Heart left ventricle (tissue), 16 donors: ENCODE measurements around the gene ETHE1. TPM values are rescaled to one million over a fixed set of nuclear protein-coding genes. Genes with fewer than 3 reads are reported as not detected.

Experiments
- ATAC-seq, 4 donors: fragments of 200-7000 bp; cut with Tn5 transposase; one replicate each; pipeline ENCODE4 v1.9.1; 2020 to 2022; ENCODE audit warnings: moderate library complexity in 4 of 4, mild to moderate bottlenecking in 3 of 4, moderate number of reproducible peaks in 1 of 4
- DNase-seq, 5 donors: peaks; one replicate each; pipeline ENCODE4 v3.0.0-alpha.2; 2020
- H3K27ac ChIP-seq, 12 donors: fragments of 200-600 bp; sonication (generic) in 4 of 12; one replicate each; pipeline versions ENCODE4 v1.5.0 to v1.8.0; 2016 to 2022; ENCODE audit warnings: mild to moderate bottlenecking in 2 of 12
- H3K27me3 ChIP-seq, 9 donors: fragments of 200-600 bp; sonication (generic) in 2 of 9; one replicate each; pipeline versions ENCODE4 v1.5.1 to v1.8.0; 2016 to 2022; ENCODE audit warnings: mild to moderate bottlenecking in 3 of 9
- H3K36me3 ChIP-seq, 9 donors: fragments of 200-600 bp; sonication (generic) in 2 of 9; one replicate each; pipeline versions ENCODE4 v1.5.0 to v1.8.0; 2018 to 2022; ENCODE audit warnings: mild to moderate bottlenecking in 2 of 9
- H3K4me1 ChIP-seq, 12 donors: fragments of 200-600 bp; sonication (generic) in 4 of 12; one replicate each; pipeline versions ENCODE4 v1.5.0 to v1.8.0; 2016 to 2022; ENCODE audit warnings: mild to moderate bottlenecking in 3 of 12
- H3K4me3 ChIP-seq, 12 donors: fragments of 200-600 bp; sonication (generic) in 4 of 12; one replicate each; pipeline versions ENCODE4 v1.5.0 to v1.8.0; 2017 to 2022; ENCODE audit warnings: mild to moderate bottlenecking in 9 of 12, moderate library complexity in 4 of 12
- H3K9me3 ChIP-seq, 12 donors: fragments of 200-600 bp; sonication (generic) in 4 of 12; one replicate each; pipeline versions ENCODE4 v1.5.0 to v1.8.0; 2016 to 2022; ENCODE audit warnings: mild to moderate bottlenecking in 1 of 12
- POLR2A ChIP-seq, 2 donors: fragments of 450-650 bp; IDR thresholded peaks; one replicate each; pipeline ENCODE4 v1.6.1; 2017; ENCODE audit warnings: antibody characterized with exemption in 2 of 2, mild to moderate bottlenecking in 2 of 2, moderate library complexity in 2 of 2
- WGBS, 4 donors: extraction: QIAGEN DNeasy Blood & Tissue Kit in 2 of 4; methylation state at CpG; one replicate each; pipeline versions ENCODE4 v1.1.5 to v1.1.7; 2013 to 2018; 5-methylcytosine and 5-hydroxymethylcytosine counted together
- intact Hi-C, 10 donors: fragments of 100-400 bp; cut with DNase I; formaldehyde crosslinking; loops; one replicate each; pipeline versions ENCODE4 v1.11.1 to v1.14.2; 2022
- polyA plus RNA-seq, 2 donors: library from polyadenylated mRNA; stranded (reverse); fragments of 200-250 nt; gene quantifications; one replicate each; pipeline ENCODE4 v1.2.3, GENCODE V29; 2013
- total RNA-seq, 9 donors: library from RNA; depleted of rRNA in 2 of 9; stranded (reverse); fragments of >200 nt in 2 of 9; fragmentation: NEBNext Ultra II Directional in 3 of 9; extraction: Animal tissue kit (Norgen Biotek cat#: 25700) in 3 of 9; gene quantifications; one replicate each; pipeline versions ENCODE4 v1.1.0 to v1.2.4, GENCODE V29; 2016 to 2023
- TF ChIP-seq, protein P1 (sequence below), 12 donors: fragments of 200-600 bp; sonication (generic) in 4 of 12; IDR thresholded peaks; one replicate each; pipeline versions ENCODE4 v1.5.0 to v1.8.0; 2018 to 2022; ENCODE audit warnings: antibody characterized with exemption in 12 of 12, mild to moderate bottlenecking in 5 of 12
- donor health status: ischemic (EF 13 %, LVEDD 7.1; RV severe dilation, severe dysfunction).
- donor health status: healthy with polysubstance abuse.
- donor health status: DM: no; HTN: yes; CAD: no.
- donor health status: DM: no; HTN: no; CAD: no.
- donor health status: ischemic (EF 25% LVEDD 6.9; RV normal size, moderate dysfunction).
- donor health status: ischemic (EF 25% LVEDD 5.7; RV mildly dilated, moderate dysfunction).
- donor health status: healthy.
- donor health status: DM: yes; HTN: yes; CAD: no.
- donor health status: ischemic (EF 35%, LVEDD 5.7; RV mildly dilated, moderate dysfunction).
- donor health status: nonischemic (EF 11% LVEDD 7.7; RV severe dilation, severe dysfunction).
- donor health status: DM: yes; HTN: yes; CAD: no.
- donor health status: PGD.
- donor health status: ischemic (EF 29% LVEDD 5.4; RV normal size, mild dysfunction).
- donor health status: nonischemic (EF 23%, LVEDD 6.1; RV moderate dilation, normal function).

Gene ETHE1
- total and polyA plus RNA-seq, 11 donors, result 6.0 to 27.6 (median 14.2) TPM

DNA sequence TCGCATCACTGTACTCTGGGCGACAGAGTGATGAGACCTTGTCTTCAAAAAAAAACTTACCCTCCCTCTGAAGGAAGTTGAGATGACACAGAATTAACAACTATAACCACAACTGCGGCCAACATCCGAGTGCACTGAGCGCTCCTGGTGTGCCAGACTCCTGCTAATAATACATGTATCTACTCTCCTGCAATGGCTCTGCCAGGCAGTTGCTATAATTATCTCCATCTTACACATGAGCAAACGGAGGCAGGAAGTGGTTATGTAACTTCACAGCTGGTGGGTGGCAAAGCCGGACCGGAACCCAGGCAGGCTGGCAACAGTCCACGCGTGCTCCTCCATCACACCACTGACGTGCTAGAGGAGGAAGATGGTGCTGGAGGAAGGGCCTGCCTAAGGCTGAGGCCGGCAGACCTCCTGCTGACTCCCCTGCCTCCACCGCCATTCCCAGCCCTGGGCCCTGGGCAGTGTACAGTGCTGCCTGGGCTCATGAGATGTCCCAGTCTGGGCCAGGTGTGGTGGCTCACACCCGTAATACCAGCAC, 35.8 kb upstream of the ETHE1 start:
- DNase-seq, result peak; percentile 84 to 90 (median 87)
- H3K9me3 ChIP-seq, result no peaks in the 10 kb centered on the region
- peaks cover 0 to 30% (median 11%) of the 10 kb centered on the region in 12 donors for H3K4me1 ChIP-seq
- peak overlapping the region in 1 of 12 donors; percentile 25 for H3K4me3 ChIP-seq
- 37 to 46% (median 44%) methylated on average over 13 to 14 of the region's 14 CpGs for WGBS, 4 donors
- peak; percentile 93 to 97 (median 96) for ATAC-seq
- H3K27ac ChIP-seq, result peak overlapping the region in 10 of 12 donors; percentile 50 to 90 (median 72)
- no peaks in the 10 kb centered on the region for H3K27me3 ChIP-seq
- peaks cover 0 to 35% (median 24%) of the 10 kb centered on the region in 9 donors for H3K36me3 ChIP-seq
- TF ChIP-seq POLR2A (IDR thresholded peaks at IDR 0.05), result no peak
- TF ChIP-seq, protein P1, sequence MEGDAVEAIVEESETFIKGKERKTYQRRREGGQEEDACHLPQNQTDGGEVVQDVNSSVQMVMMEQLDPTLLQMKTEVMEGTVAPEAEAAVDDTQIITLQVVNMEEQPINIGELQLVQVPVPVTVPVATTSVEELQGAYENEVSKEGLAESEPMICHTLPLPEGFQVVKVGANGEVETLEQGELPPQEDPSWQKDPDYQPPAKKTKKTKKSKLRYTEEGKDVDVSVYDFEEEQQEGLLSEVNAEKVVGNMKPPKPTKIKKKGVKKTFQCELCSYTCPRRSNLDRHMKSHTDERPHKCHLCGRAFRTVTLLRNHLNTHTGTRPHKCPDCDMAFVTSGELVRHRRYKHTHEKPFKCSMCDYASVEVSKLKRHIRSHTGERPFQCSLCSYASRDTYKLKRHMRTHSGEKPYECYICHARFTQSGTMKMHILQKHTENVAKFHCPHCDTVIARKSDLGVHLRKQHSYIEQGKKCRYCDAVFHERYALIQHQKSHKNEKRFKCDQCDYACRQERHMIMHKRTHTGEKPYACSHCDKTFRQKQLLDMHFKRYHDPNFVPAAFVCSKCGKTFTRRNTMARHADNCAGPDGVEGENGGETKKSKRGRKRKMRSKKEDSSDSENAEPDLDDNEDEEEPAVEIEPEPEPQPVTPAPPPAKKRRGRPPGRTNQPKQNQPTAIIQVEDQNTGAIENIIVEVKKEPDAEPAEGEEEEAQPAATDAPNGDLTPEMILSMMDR (IDR thresholded peaks at IDR 0.05), result no peak
- intact Hi-C loops, result loop anchor here in 1 of 10 donors (5.0 kb wide), 1 partner anchor 90 kb away; no protein-coding TSS in a partner anchor

DNA sequence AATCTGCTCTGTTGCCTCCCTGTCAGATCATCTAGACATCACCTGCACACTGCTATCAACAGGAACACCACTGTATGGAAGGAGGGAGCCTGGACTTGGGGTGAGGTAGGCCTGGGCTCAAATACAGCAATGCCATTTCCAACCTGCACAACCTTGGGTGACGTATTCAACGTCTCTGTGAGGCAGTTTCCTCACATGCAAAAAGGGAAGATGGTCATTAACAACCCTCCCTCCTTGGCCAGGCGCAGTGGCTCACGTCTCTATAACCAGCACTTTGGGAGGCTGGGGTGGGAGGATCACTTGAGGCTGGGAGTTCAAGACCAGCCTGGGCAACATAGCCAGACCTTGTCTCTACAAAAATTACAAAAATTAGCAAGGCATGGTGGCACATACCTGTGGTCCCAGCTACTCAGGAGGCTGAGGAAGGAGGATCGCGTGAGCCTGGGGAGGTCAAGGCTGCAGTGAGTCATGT, 35.3 kb upstream of the ETHE1 start:
- peak overlapping the region in 1 of 12 donors; percentile 25 for H3K4me3 ChIP-seq
- ATAC-seq (no peak), DNase-seq (no peak)
- H3K36me3 ChIP-seq, result peaks cover 0 to 36% (median 30%) of the 10 kb centered on the region in 9 donors
- peak overlapping the region in 10 of 12 donors; percentile 27 to 90 (median 69) for H3K27ac ChIP-seq
- intact Hi-C loops, result loop anchor here in 1 of 10 donors (5.0 kb wide), 1 partner anchor 90 kb away; no protein-coding TSS in a partner anchor
- WGBS, 4 donors, result 83 to 93% (median 90%) methylated on average over 6 of the region's 6 CpGs
- H3K9me3 ChIP-seq, result no peaks in the 10 kb centered on the region
- H3K27me3 ChIP-seq, result no peaks in the 10 kb centered on the region
- TF ChIP-seq, protein P1 (IDR thresholded peaks at IDR 0.05), result no peak
- TF ChIP-seq POLR2A (IDR thresholded peaks at IDR 0.05), result no peak
- peaks cover 0 to 30% (median 11%) of the 10 kb centered on the region in 12 donors for H3K4me1 ChIP-seq

DNA sequence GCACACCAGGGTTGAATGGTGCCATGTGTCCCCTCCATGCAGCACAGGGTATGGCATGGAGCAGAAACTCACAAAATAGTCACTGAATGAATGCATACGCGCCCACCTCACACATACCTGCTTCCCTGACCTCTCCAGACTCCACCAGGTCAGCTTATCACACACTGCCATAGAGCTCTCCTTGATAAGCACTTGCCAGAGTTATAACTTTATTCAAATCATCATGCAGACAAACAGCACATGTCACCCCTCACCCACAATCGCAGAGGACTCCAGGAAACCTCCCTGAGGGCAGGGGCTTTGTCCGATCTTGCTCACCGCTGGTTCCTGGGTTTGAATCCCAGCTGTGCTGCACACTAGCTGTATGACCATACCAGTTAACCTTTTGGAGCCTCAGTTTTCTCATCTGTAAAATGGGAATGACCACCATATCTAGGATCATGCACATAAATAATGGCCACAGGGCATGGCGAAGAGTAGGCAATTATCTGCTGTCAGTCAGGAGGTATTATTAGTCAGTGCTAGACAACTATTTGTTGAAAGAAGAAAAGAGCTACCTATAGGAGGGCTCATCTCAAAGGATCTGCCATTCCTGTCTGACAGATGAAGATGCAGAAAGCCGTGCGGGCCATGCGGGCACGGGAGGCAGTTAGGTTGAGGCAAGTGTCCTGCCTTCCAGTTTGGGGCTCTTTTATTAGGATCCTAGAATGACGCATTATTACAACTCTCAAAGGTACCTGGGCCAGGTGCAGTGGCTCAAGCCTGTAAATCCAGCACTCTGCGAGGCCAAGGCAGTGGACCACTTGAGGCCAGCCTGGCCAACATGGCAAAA, 34.4 kb upstream of the ETHE1 start:
- ATAC-seq (no peak), DNase-seq (no peak)
- TF ChIP-seq POLR2A (IDR thresholded peaks at IDR 0.05), result no peak
- TF ChIP-seq, protein P1 (IDR thresholded peaks at IDR 0.05), result no peak
- H3K27ac ChIP-seq, result peak overlapping the region in 4 of 12 donors; percentile 68 to 90 (median 72)
- no peaks in the 10 kb centered on the region for H3K9me3 ChIP-seq
- peaks cover 0 to 44% (median 31%) of the 10 kb centered on the region in 9 donors for H3K36me3 ChIP-seq
- H3K4me3 ChIP-seq, result no peak overlapping the region
- intact Hi-C loops, result loop anchor here in 1 of 10 donors (5.0 kb wide), 1 partner anchor 91 kb away; no protein-coding TSS in a partner anchor
- 91 to 98% (median 94%) methylated on average over 12 of the region's 12 CpGs for WGBS, 4 donors
- peaks cover 0 to 30% (median 11%) of the 10 kb centered on the region in 12 donors for H3K4me1 ChIP-seq
- H3K27me3 ChIP-seq, result no peaks in the 10 kb centered on the region

DNA sequence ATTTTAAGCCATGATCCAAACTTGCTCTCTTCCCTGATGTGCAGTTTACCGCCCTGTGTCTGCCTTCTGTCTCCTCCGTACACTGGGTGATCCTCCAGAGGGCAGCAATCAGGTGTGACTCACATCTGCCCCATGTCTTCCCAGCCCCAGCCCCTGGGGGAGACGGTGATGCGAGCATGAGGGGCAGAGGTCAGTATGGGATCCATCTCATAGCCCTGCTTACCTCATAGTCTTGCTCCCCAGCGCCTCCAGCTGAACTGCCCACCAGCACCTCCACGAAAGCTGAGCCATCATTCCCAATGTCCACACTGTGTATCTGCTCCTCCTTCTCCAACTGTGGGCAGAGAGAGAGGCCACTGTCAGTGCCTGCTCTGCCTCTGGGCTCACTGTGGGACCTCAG, 33.7 kb upstream of the ETHE1 start:
- no peak for ATAC-seq
- H3K36me3 ChIP-seq, result peaks cover 0 to 51% (median 37%) of the 10 kb centered on the region in 9 donors
- 87 to 97% (median 90%) methylated on average over 5 to 6 of the region's 6 CpGs for WGBS, 4 donors

More for the DNA sequence above, 33.7 kb upstream of the ETHE1 start:
- Histone ChIP-seq H3K9me3 (no peaks in the 10 kb centered on the region), H3K27ac (no peak overlapping the region), H3K4me1 (peaks cover 0 to 30% (median 11%) of the 10 kb centered on the region in 12 donors), H3K4me3 (no peak overlapping the region), H3K27me3 (no peaks in the 10 kb centered on the region)
- TF ChIP-seq, protein P1 (IDR thresholded peaks at IDR 0.05), result no peak
- intact Hi-C loops, result loop anchor here in 1 of 10 donors (5.0 kb wide), 1 partner anchor 92 kb away; no protein-coding TSS in a partner anchor
- DNase-seq, result peak in 1 of 5 donors; percentile 4
